GM23338 (cell line): ENCODE results near the gene MARK3. TPM values are rescaled to one million over a fixed set of nuclear protein-coding genes. Genes with fewer than 3 reads are reported as not detected.

ENCODE experiments used
- ATAC-seq: fragments of 200-7000 bp; cut with Tn5 transposase; 3 replicates; pipeline ENCODE4 v1.9.1; 2020
- DNase-seq: peaks from one replicate; pipeline ENCODE4 v3.0.0-alpha.2; 2015; ENCODE audit warnings: low spot score
- H2AFZ ChIP-seq: fragments of 200-600 bp; sonication (generic); 2 replicates; pipeline ENCODE4 v1.8.0; 2016; ENCODE audit warnings: antibody characterized with exemption, mild to moderate bottlenecking, moderate library complexity
- H3F3A ChIP-seq: fragments of 200-600 bp; sonication (generic); replicated peaks from 2 replicates; pipeline ENCODE4 v1.8.0; 2017; ENCODE audit warnings: antibody characterized with exemption, mixed run types, low read depth
- H3K27ac ChIP-seq: fragments of 200-600 bp; sonication (generic); 2 replicates; pipeline ENCODE4 v1.6.1; 2016; ENCODE audit warnings: low read depth
- H3K27me3 ChIP-seq: fragments of 200-600 bp; sonication (generic); 2 replicates; pipeline ENCODE4 v1.8.0; 2016; ENCODE audit warnings: mild to moderate bottlenecking, mixed run types, moderate library complexity; ENCODE audit not compliant: insufficient read depth
- H3K36me3 ChIP-seq: fragments of 200-600 bp; sonication (generic); 2 replicates; pipeline ENCODE4 v1.8.0; 2016; ENCODE audit warnings: mild to moderate bottlenecking; ENCODE audit not compliant: insufficient read depth
- H3K4me1 ChIP-seq: fragments of 200-600 bp; sonication (generic); 2 replicates; pipeline ENCODE4 v1.8.0; 2016; ENCODE audit warnings: mild to moderate bottlenecking, moderate library complexity; ENCODE audit not compliant: insufficient read depth
- H3K4me2 ChIP-seq: fragments of 200-600 bp; sonication (generic); 2 replicates; pipeline ENCODE4 v1.7.1; 2017; ENCODE audit warnings: mixed run types
- H3K4me3 ChIP-seq: fragments of 200-600 bp; sonication (generic); 2 replicates; pipeline ENCODE4 v1.6.1; 2016; ENCODE audit warnings: mixed run types
- H3K79me2 ChIP-seq: fragments of 200-600 bp; sonication (generic); replicated peaks from 2 replicates; pipeline ENCODE4 v1.8.0; 2017; ENCODE audit warnings: mild to moderate bottlenecking; ENCODE audit not compliant: insufficient read depth
- H3K9me2 ChIP-seq: fragments of 200-600 bp; sonication (generic); 2 replicates; pipeline ENCODE4 v1.8.0; 2017; ENCODE audit not compliant: insufficient read depth
- H4K20me1 ChIP-seq: fragments of 200-600 bp; sonication (generic); replicated peaks from 2 replicates; pipeline ENCODE4 v1.8.0; 2017; ENCODE audit warnings: mild to moderate bottlenecking; ENCODE audit not compliant: insufficient read depth
- H3K27ac Mint-ChIP-seq: 2 replicates; pipeline ENCODE4 v1.8.0; 2020; ENCODE audit warnings: inconsistent platforms, mild to moderate bottlenecking, moderate library complexity, mixed read lengths
- H3K27me3 Mint-ChIP-seq: 3 replicates; pipeline ENCODE4 v1.8.0; 2022; ENCODE audit warnings: low read depth, mild to moderate bottlenecking, moderate library complexity, mixed read lengths, inconsistent platforms; ENCODE audit not compliant: insufficient read depth, poor library complexity
- H3K36me3 Mint-ChIP-seq: 3 replicates; pipeline ENCODE4 v1.8.0; 2021; ENCODE audit warnings: low read depth, mild to moderate bottlenecking, inconsistent platforms, moderate library complexity, mixed read lengths
- H3K4me1 Mint-ChIP-seq: 3 replicates; pipeline ENCODE4 v1.8.0; 2020; ENCODE audit warnings: mild to moderate bottlenecking, inconsistent platforms, mixed read lengths
- H3K4me3 Mint-ChIP-seq: 3 replicates; pipeline ENCODE4 v1.8.0; 2021; ENCODE audit warnings: moderate library complexity, mild to moderate bottlenecking, inconsistent platforms, mixed read lengths
- H3K9me3 Mint-ChIP-seq: 3 replicates; pipeline ENCODE4 v1.8.0; 2020; ENCODE audit warnings: moderate library complexity, mild to moderate bottlenecking, inconsistent platforms, mixed read lengths
- CREB1 ChIP-seq: fragments of 250-450 bp; sonication (Bioruptor Pico); IDR thresholded peaks from 2 replicates; pipeline ENCODE4 v1.5.0; 2020; ENCODE audit warnings: low read depth, mild to moderate bottlenecking, moderate library complexity
- CTCF ChIP-seq, 2 experiments: fragments of 200-600 bp in 1 of 2; sonication (generic) in 1 of 2; conservative IDR thresholded peaks; 2 replicates each; pipeline versions ENCODE4 v1.5.1 to v1.6.1; 2016 to 2017; ENCODE audit warnings: antibody characterized with exemption in 2 of 2, low read depth in 2 of 2, mild to moderate bottlenecking in 2 of 2, moderate library complexity in 1 of 2
- ETS1 ChIP-seq: IDR thresholded peaks from 2 replicates; pipeline ENCODE4 v1.6.1; 2016; ENCODE audit warnings: antibody characterized with exemption
- EZH2 ChIP-seq: fragments of 200-600 bp; sonication (generic); IDR thresholded peaks from one replicate; pipeline ENCODE4 v1.8.0; 2017; ENCODE audit warnings: antibody characterized with exemption, mild to moderate bottlenecking, low read depth; ENCODE audit not compliant: unreplicated experiment
- EZH2phosphoT487 ChIP-seq: fragments of 200-600 bp; sonication (generic); IDR thresholded peaks from one replicate; pipeline ENCODE4 v1.8.1; 2018; ENCODE audit warnings: antibody characterized with exemption; ENCODE audit not compliant: unreplicated experiment
- JUNB ChIP-seq: IDR thresholded peaks from one replicate; pipeline ENCODE4 v1.6.1; 2016; ENCODE audit warnings: antibody characterized with exemption; ENCODE audit not compliant: unreplicated experiment
- NANOG ChIP-seq: IDR thresholded peaks from 2 replicates; pipeline ENCODE4 v1.6.1; 2016; ENCODE audit warnings: antibody characterized with exemption, borderline replicate concordance
- POLR2AphosphoS5 ChIP-seq: IDR thresholded peaks from 2 replicates; pipeline ENCODE4 v1.6.1; 2016; ENCODE audit warnings: antibody characterized with exemption, low read depth
- REST ChIP-seq: IDR thresholded peaks from one replicate; pipeline ENCODE4 v1.6.1; 2018; ENCODE audit warnings: antibody characterized with exemption; ENCODE audit not compliant: unreplicated experiment
- STAT1 ChIP-seq: IDR thresholded peaks from one replicate; pipeline ENCODE4 v1.6.1; 2016; ENCODE audit warnings: antibody characterized with exemption; ENCODE audit not compliant: unreplicated experiment
- ZNF114 ChIP-seq: fragments of 250-450 bp; sonication (Bioruptor Pico); IDR thresholded peaks from 2 replicates; pipeline ENCODE4 v1.5.0; 2020; ENCODE audit warnings: mild to moderate bottlenecking, moderate library complexity
- ZNF331 ChIP-seq: fragments of 250-450 bp; sonication (Bioruptor Pico); IDR thresholded peaks from 2 replicates; pipeline ENCODE4 v1.5.0; 2020; ENCODE audit warnings: low read depth, mild to moderate bottlenecking, moderate library complexity
- ZNF462 ChIP-seq: fragments of 250-450 bp; sonication (Bioruptor Pico); IDR thresholded peaks from 2 replicates; pipeline ENCODE4 v1.5.0; 2020; ENCODE audit warnings: mild to moderate bottlenecking, moderate library complexity
- polyA plus RNA-seq: library from polyadenylated mRNA; unstranded; fragments of >200 nt; fragmentation: Nextera tagmentation; extraction: Ambion mirVana; gene quantifications from 2 replicates; pipeline ENCODE4 v1.2.1, GENCODE V29; 2016
- total RNA-seq: library from RNA; depleted of rRNA; stranded (reverse); fragments of >200 nt; shearing (Covaris generic); gene quantifications from 2 replicates; pipeline ENCODE4 v1.2.3, GENCODE V29; 2014

MARK3 gene
- total and polyA plus RNA-seq, 2 experiments from 2014 or later, result 45.9 to 69.7 TPM

GRCh38 chr14:103526247-103526913 is 141.2 kb downstream of the MARK3 start:
- Histone ChIP-seq H3F3A (peaks cover 9% of the 10 kb centered on the region; the same call in 1 of the 2 replicates), H4K20me1 (peaks cover 10% of the 10 kb centered on the region), H3K4me3 (no peak overlapping the region), H3K27ac (no peak overlapping the region), H3K36me3 (no peaks in the 10 kb centered on the region), H3K79me2 (peaks cover 20% of the 10 kb centered on the region), H2AFZ (no peak overlapping the region), H3K4me2 (no peak overlapping the region), H3K4me1 (peaks cover 8% of the 10 kb centered on the region), H3K9me2 (no peaks in the 10 kb centered on the region), H3K27me3 (peaks cover 22% of the 10 kb centered on the region)
- no peak for DNase-seq
- Mint-ChIP-seq H3K4me1 (peaks cover 24% of the 10 kb centered on the region), H3K27me3 (peaks cover 34% of the 10 kb centered on the region), H3K4me3 (no peak overlapping the region), H3K9me3 (peaks cover 4% of the 10 kb centered on the region; the same call in 2 of the 3 replicates), H3K36me3 (peaks cover 4% of the 10 kb centered on the region; the same call in 1 of the 3 replicates), H3K27ac (no peak overlapping the region)
- ATAC-seq, result no peak
- no peak for TF ChIP-seq CREB1
- no peak for TF ChIP-seq ZNF114 (CRISPR knock-in tag)
- TF ChIP-seq CTCF (conservative IDR thresholded peaks at IDR 0.05; ENCODE audit: low read depth in 2 of 2), result no peak
- TF ChIP-seq NANOG, result no peak
- no peak for TF ChIP-seq ZNF331 (CRISPR knock-in tag)
- TF ChIP-seq EZH2phosphoT487, result no peak
- TF ChIP-seq STAT1, result no peak
- no peak for TF ChIP-seq REST
- no peak for TF ChIP-seq JUNB
- TF ChIP-seq POLR2AphosphoS5, result no peak
- no peak for TF ChIP-seq ETS1
- no peak for TF ChIP-seq EZH2
- no peak for TF ChIP-seq ZNF462
